Astrocyte of the hippocampus (primary cell): ENCODE data around the gene PEX13.

Experiments
- DNase-seq: peaks from one replicate; pipeline ENCODE4 v3.0.0; 2011; ENCODE audit warnings: low read depth, low spot score

PEX13 gene

DNA sequence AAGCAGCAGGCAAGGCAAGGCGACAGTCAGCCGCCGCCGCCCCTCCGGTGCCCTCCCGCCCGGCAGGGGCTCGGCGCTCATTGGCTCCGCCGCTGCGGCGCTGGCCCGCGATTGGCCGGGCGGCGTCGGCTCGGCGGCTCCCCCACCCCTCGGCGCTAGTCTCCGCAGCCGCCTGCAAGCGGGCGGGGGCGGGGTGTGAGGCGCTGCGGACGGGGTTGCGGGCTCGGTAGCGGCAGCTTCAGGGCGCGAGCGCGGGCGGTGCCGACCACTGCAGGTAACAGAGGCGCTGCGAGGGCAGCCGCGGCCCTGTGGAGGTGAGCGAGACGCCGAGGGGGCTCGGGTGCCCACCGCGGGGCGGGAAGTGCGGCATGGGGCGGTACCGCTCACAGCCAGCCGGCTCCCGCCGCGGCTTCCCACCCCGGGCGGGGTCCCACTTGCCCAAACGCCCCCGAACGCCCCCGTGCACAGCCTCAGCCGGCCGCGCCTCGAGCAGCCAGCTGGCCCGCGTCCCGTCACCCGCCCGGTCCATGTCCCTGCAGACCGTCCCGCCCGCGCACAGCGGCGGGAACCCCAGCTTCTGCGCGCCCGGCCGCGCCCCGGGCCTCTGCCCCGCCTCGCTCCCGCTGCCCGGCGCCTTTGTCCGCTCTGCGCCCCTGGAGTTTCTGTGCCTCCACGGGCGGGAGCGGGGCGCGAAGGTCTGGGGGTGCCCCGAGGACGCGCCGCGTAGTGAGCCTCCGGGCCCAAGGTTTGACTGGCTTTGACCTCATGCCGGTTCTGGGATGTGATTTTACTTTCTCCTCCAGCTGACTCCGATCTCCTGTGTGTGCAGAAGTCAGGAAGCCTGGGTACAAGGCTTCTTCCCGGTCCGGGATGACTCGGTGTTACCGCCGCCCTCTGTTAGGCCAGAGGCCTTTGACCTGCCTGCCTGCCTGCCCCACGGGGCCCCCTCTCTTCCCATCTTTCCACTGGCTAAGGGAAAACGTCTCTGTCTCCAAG is 48.5 kb downstream of the PEX13 start, which contains the start of gene SANBR:
TSS of gene SANBR (plus strand) at position 158 of the 996 bp plus-strand sequence. CDS start 4,480 bp downstream, outside the sequence.
- peak; percentile 96 for DNase-seq

- no peak for DNase-seq
Observed at GRCh38 chr2:61074100-61074499, 56.6 kb downstream of the PEX13 start.

- no peak for DNase-seq
Observed at GRCh38 chr2:61085883-61086282, 68.4 kb downstream of the PEX13 start.

DNA sequence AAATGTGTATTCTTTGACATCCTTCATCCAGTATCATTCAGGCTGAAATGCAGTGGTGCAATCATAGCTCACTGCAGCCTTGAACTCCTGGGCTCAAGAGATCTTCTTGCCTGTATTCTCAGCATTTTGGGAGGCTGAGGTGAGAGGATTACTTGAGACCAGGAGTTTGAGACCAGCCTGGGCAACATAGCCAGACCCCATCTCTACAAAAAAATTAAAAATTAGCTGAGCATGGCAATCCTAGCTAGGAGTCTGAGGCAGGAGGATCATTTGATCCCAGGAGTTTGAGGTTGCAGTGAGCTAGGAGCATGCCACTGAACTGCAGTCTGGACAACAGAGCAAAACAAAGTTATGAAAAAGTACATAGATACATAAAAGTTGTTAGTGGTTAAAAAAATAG is 72.3 kb downstream of the PEX13 start:
- DNase-seq = no peak

DNA sequence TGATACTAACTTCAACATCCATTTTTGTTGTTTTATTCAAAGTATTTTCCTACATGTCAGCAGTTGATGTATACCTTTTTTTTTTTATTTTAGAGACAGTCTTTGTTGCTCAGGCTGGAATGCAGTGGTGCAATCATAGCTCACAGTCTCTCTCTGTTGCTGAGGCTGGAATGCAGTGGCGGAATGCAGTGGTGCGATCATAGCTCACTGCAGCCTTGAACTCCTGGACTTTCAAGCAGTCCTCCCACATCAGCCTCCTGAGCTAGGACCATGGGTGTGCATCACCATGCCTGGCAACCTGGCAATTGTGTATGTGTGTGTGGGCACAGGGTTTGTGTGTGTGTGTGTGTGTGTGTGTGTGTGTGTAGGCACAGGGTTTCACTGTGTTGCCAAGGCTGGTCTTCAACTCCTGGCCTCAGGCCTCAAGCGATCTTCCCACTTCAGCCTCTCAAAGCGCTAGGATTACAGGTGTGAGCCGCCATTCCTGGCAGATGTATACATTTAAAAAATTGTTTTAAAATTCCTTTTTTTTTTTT is 72.9 kb downstream of the PEX13 start:
- peak; percentile 16 for DNase-seq

GRCh38 chr2:61091485-61091884 is 74.0 kb downstream of the PEX13 start:
- no peak for DNase-seq

GRCh38 chr2:61096438-61096837 is 78.9 kb downstream of the PEX13 start:
- no peak for DNase-seq

DNA sequence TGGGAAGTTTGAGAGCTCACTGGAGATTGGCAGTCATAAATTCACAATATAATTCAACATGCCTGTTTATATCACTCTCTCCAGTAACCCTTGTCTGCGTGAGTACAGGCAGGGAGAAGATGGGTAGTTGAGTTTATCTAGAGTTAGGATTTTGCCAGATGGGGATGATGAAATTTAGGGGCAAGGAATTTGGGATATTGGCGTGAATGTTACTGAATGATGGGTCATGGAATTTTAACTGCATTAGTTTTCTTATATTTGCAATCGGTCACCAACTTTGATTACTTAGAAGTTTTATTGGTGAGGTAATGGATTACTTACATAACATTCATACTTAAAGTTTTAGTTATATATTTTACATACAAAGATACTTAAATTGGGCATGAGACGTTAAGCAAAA is 83.3 kb downstream of the PEX13 start:
- DNase-seq = no peak
